Mesothelial cell of epicardium (in vitro differentiated cells): ENCODE results near the gene CHD6. TPM values are rescaled to one million over a fixed set of nuclear protein-coding genes. Genes with fewer than 3 reads are reported as not detected.

ENCODE experiments used
- DNase-seq, 2 experiments: peaks; one replicate each; pipeline ENCODE4 v3.0.0; 2021; ENCODE audit warnings: low spot score in 2 of 2; ENCODE audit not compliant: unreplicated experiment in 2 of 2
- H3K27ac Mint-ChIP-seq: 2 replicates; pipeline ENCODE4 v1.8.0; 2021; ENCODE audit warnings: mixed read lengths
- H3K27me3 Mint-ChIP-seq: 2 replicates; pipeline ENCODE4 v1.8.0; 2021; ENCODE audit warnings: low read depth, mixed read lengths
- H3K36me3 Mint-ChIP-seq: 2 replicates; pipeline ENCODE4 v1.8.0; 2021; ENCODE audit warnings: mixed read lengths
- H3K4me1 Mint-ChIP-seq: 2 replicates; pipeline ENCODE4 v1.8.0; 2021; ENCODE audit warnings: mixed read lengths
- H3K4me3 Mint-ChIP-seq: 2 replicates; pipeline ENCODE4 v1.8.0; 2021; ENCODE audit warnings: mild to moderate bottlenecking, moderate library complexity, mixed read lengths
- H3K9me3 Mint-ChIP-seq: 2 replicates; pipeline ENCODE4 v1.8.0; 2021; ENCODE audit warnings: mixed read lengths
- CTCF ChIP-seq: fragments of 200-600 bp; sonication (generic); IDR thresholded peaks from one replicate; pipeline ENCODE4 v1.5.0; 2021; ENCODE audit warnings: antibody characterized with exemption; ENCODE audit not compliant: unreplicated experiment
- total RNA-seq: library from RNA; stranded (reverse); gene quantifications from 3 replicates; pipeline ENCODE4 v1.2.1, GENCODE V29; 2021

Gene CHD6
- total RNA-seq, 1 donor from 2014 or later = 107 TPM

- H3K4me3 Mint-ChIP-seq = no peak overlapping the region
- peaks cover 27% of the 10 kb centered on the region for H3K27me3 Mint-ChIP-seq
- H3K4me1 Mint-ChIP-seq = peaks cover 10% of the 10 kb centered on the region
- no peak for DNase-seq
- H3K36me3 Mint-ChIP-seq = no peaks in the 10 kb centered on the region
- H3K27ac Mint-ChIP-seq = no peak overlapping the region
- no peak for TF ChIP-seq CTCF
- no peaks in the 10 kb centered on the region for H3K9me3 Mint-ChIP-seq
These were observed 21.5 kb upstream of the CHD6 start for GRCh38 chr20:41639630-41640029.

GRCh38 chr20:41638456-41638855, 20.3 kb upstream of the CHD6 start:
- no peak for DNase-seq
- Mint-ChIP-seq H3K4me1 (peaks cover 8% of the 10 kb centered on the region), H3K9me3 (no peaks in the 10 kb centered on the region), H3K4me3 (no peak overlapping the region), H3K27me3 (peaks cover 21% of the 10 kb centered on the region), H3K27ac (no peak overlapping the region), H3K36me3 (no peaks in the 10 kb centered on the region)
- TF ChIP-seq CTCF = no peak

GRCh38 chr20:41635158-41635557, 17.0 kb upstream of the CHD6 start:
- Mint-ChIP-seq H3K36me3 (no peaks in the 10 kb centered on the region), H3K4me3 (no peak overlapping the region), H3K4me1 (peaks cover 5% of the 10 kb centered on the region), H3K27ac (no peak overlapping the region), H3K9me3 (no peaks in the 10 kb centered on the region), H3K27me3 (peaks cover 17% of the 10 kb centered on the region)
- DNase-seq = no peak
- TF ChIP-seq CTCF = no peak

GRCh38 chr20:41632896-41633295, 14.7 kb upstream of the CHD6 start:
- Mint-ChIP-seq H3K4me1 (no peaks in the 10 kb centered on the region), H3K4me3 (no peak overlapping the region), H3K27ac (no peak overlapping the region), H3K36me3 (no peaks in the 10 kb centered on the region), H3K9me3 (no peaks in the 10 kb centered on the region), H3K27me3 (no peaks in the 10 kb centered on the region)
- TF ChIP-seq CTCF = no peak
- DNase-seq = no peak

- Mint-ChIP-seq H3K27me3 (peaks cover 2% of the 10 kb centered on the region), H3K9me3 (no peaks in the 10 kb centered on the region), H3K4me1 (no peaks in the 10 kb centered on the region), H3K27ac (no peak overlapping the region), H3K36me3 (no peaks in the 10 kb centered on the region), H3K4me3 (no peak overlapping the region)
- no peak for TF ChIP-seq CTCF
- no peak for DNase-seq
These were observed 13.6 kb upstream of the CHD6 start for GRCh38 chr20:41631826-41632225.

GRCh38 chr20:41630846-41631245, 12.7 kb upstream of the CHD6 start:
- H3K27ac Mint-ChIP-seq = no peak overlapping the region
- H3K9me3 Mint-ChIP-seq = no peaks in the 10 kb centered on the region
- TF ChIP-seq CTCF = no peak
- no peaks in the 10 kb centered on the region for H3K4me1 Mint-ChIP-seq
- H3K4me3 Mint-ChIP-seq = no peak overlapping the region
- peaks cover 2% of the 10 kb centered on the region for H3K27me3 Mint-ChIP-seq
- H3K36me3 Mint-ChIP-seq = no peaks in the 10 kb centered on the region
- DNase-seq = no peak
